ENCODE data around the gene ANXA1. TPM values are rescaled to one million over a fixed set of nuclear protein-coding genes. Genes with fewer than 3 reads are reported as not detected.
"Not testable (repeated sequence)": the region's sequence is repeated elsewhere in the genome, so short reads cannot be mapped to it uniquely, and the experiment has no call there.

Gene ANXA1
- polyA plus RNA-seq, 4 donors, result 23.1 to 260 (median 42.2) TPM

- no peak for DNase-seq (ENCODE audit: low read depth in 4 of 4, low spot score in 3 of 4)
Measured at GRCh38 chr9:73166468-73166867, 14.8 kb downstream of the ANXA1 start.

- no peak for DNase-seq (ENCODE audit: low read depth in 4 of 4, low spot score in 3 of 4)
Measured at GRCh38 chr9:73167614-73168013, 15.9 kb downstream of the ANXA1 start.

- DNase-seq (ENCODE audit: low read depth in 4 of 4, low spot score in 3 of 4), result no peak
Measured at GRCh38 chr9:73168298-73168934, 16.8 kb downstream of the ANXA1 start.

GRCh38 chr9:73170185-73170957 lies 18.7 kb downstream of the ANXA1 start:
- no peak for DNase-seq (ENCODE audit: low read depth in 4 of 4, low spot score in 3 of 4)

- no peak for DNase-seq (ENCODE audit: low read depth in 4 of 4, low spot score in 3 of 4)
Measured at GRCh38 chr9:73172901-73173215, 21.2 kb downstream of the ANXA1 start.

GRCh38 chr9:73173557-73174329 lies 22.1 kb downstream of the ANXA1 start:
- DNase-seq (ENCODE audit: low read depth in 4 of 4, low spot score in 3 of 4), result no peak

GRCh38 chr9:73174330-73174980 lies 22.8 kb downstream of the ANXA1 start:
- no peak for DNase-seq (ENCODE audit: low read depth in 4 of 4, low spot score in 3 of 4)

- DNase-seq (ENCODE audit: low read depth in 4 of 4, low spot score in 3 of 4), result no peak
Measured at GRCh38 chr9:73176450-73176875, 24.8 kb downstream of the ANXA1 start.

GRCh38 chr9:73178044-73178443 lies 26.4 kb downstream of the ANXA1 start:
- DNase-seq (ENCODE audit: low read depth in 4 of 4, low spot score in 3 of 4), result no peak

- peak in 2 of 4 donors; percentile 29 to 45 for DNase-seq (ENCODE audit: low read depth in 4 of 4, low spot score in 3 of 4)
Measured at GRCh38 chr9:73179589-73179988, 27.9 kb downstream of the ANXA1 start.

- DNase-seq (ENCODE audit: low read depth in 4 of 4, low spot score in 3 of 4), result no peak
Measured at GRCh38 chr9:73180403-73180802, 28.7 kb downstream of the ANXA1 start.

- DNase-seq (ENCODE audit: low read depth in 4 of 4, low spot score in 3 of 4), result no peak
Measured at GRCh38 chr9:73182928-73183327, 31.3 kb downstream of the ANXA1 start.

GRCh38 chr9:73183428-73183827 lies 31.8 kb downstream of the ANXA1 start:
- no peak for DNase-seq (ENCODE audit: low read depth in 4 of 4, low spot score in 3 of 4)

GRCh38 chr9:73183917-73184861 lies 32.5 kb downstream of the ANXA1 start:
- no peak for DNase-seq (ENCODE audit: low read depth in 4 of 4, low spot score in 3 of 4)

GRCh38 chr9:73191109-73191508 lies 39.4 kb downstream of the ANXA1 start:
- not testable (repeated sequence) for DNase-seq (ENCODE audit: low read depth in 4 of 4, low spot score in 3 of 4)

- no peak for DNase-seq (ENCODE audit: low read depth in 4 of 4, low spot score in 3 of 4)
Measured at GRCh38 chr9:73194284-73194683, 42.6 kb downstream of the ANXA1 start.

- DNase-seq (ENCODE audit: low read depth in 4 of 4, low spot score in 3 of 4), result no peak
Measured at GRCh38 chr9:73199448-73199847, 47.8 kb downstream of the ANXA1 start.

GRCh38 chr9:73199886-73200285 lies 48.2 kb downstream of the ANXA1 start:
- DNase-seq (ENCODE audit: low read depth in 4 of 4, low spot score in 3 of 4), result no peak

- DNase-seq (ENCODE audit: low read depth in 4 of 4, low spot score in 3 of 4), result peak in 1 of 4 donors; percentile 14
Measured at GRCh38 chr9:73200694-73201452, 49.2 kb downstream of the ANXA1 start.
